ENCODE data around the gene SUGCT. TPM values are rescaled to one million over a fixed set of nuclear protein-coding genes. Genes with fewer than 3 reads are reported as not detected.

Gene SUGCT
- total RNA-seq, 6 donors from 2014 or later = 1.4 to 3.1 (median 1.7) TPM; not detected in 1

GRCh38 chr7:40332516-40332915, 197.7 kb downstream of the SUGCT start:
- Histone ChIP-seq H3K4me1 (no peaks in the 10 kb centered on the region), H3K36me3 (no peaks in the 10 kb centered on the region), H3K27me3 (no peaks in the 10 kb centered on the region), H3K4me3 (no peak overlapping the region), H3K9me3 (no peaks in the 10 kb centered on the region), H3K27ac (no peak overlapping the region)
- ATAC-seq (ENCODE audit: low FRiP score in 2 of 2) (no peak), DNase-seq (no peak)
- no peak for TF ChIP-seq POLR2A (IDR thresholded peaks at IDR 0.05)
- no peak for TF ChIP-seq EP300 (IDR thresholded peaks at IDR 0.05)
- no peak for TF ChIP-seq POLR2AphosphoS5 (IDR thresholded peaks at IDR 0.05)
- no peak for TF ChIP-seq CTCF (IDR thresholded peaks at IDR 0.05)

GRCh38 chr7:40341836-40342235, 207.0 kb downstream of the SUGCT start:
- Histone ChIP-seq H3K9me3 (no peaks in the 10 kb centered on the region), H3K27me3 (no peaks in the 10 kb centered on the region), H3K4me1 (no peaks in the 10 kb centered on the region), H3K4me3 (no peak overlapping the region), H3K36me3 (no peaks in the 10 kb centered on the region), H3K27ac (no peak overlapping the region)
- no peak for ATAC-seq (ENCODE audit: low FRiP score in 2 of 2)
- DNase-seq = no peak
- TF ChIP-seq CTCF (IDR thresholded peaks at IDR 0.05) (no peak), POLR2AphosphoS5 (IDR thresholded peaks at IDR 0.05) (no peak), POLR2A (IDR thresholded peaks at IDR 0.05) (no peak), EP300 (IDR thresholded peaks at IDR 0.05) (no peak)

- 86 to 91% methylated on average over 5 of the region's 5 CpGs for WGBS, 2 donors
- DNase-seq (no peak), ATAC-seq (ENCODE audit: low FRiP score in 2 of 2) (no peak)
- no peak overlapping the region for H3K4me3 ChIP-seq
- H3K4me1 ChIP-seq = no peaks in the 10 kb centered on the region
- H3K36me3 ChIP-seq = no peaks in the 10 kb centered on the region
- H3K27ac ChIP-seq = no peak overlapping the region
- no peaks in the 10 kb centered on the region for H3K9me3 ChIP-seq
- no peak for TF ChIP-seq POLR2A (IDR thresholded peaks at IDR 0.05)
- no peak for TF ChIP-seq CTCF (IDR thresholded peaks at IDR 0.05)
- TF ChIP-seq EP300 (IDR thresholded peaks at IDR 0.05) = no peak
- no peak for TF ChIP-seq POLR2AphosphoS5 (IDR thresholded peaks at IDR 0.05)
- H3K27me3 ChIP-seq = no peaks in the 10 kb centered on the region
These were observed 211.7 kb downstream of the SUGCT start for GRCh38 chr7:40346554-40346953.

GRCh38 chr7:40348126-40348728, 213.4 kb downstream of the SUGCT start:
- no peak overlapping the region for H3K27ac ChIP-seq
- no peak for ATAC-seq (ENCODE audit: low FRiP score in 2 of 2)
- no peaks in the 10 kb centered on the region for H3K4me1 ChIP-seq
- no peak overlapping the region for H3K4me3 ChIP-seq
- DNase-seq = no peak
- no peaks in the 10 kb centered on the region for H3K9me3 ChIP-seq
- no peaks in the 10 kb centered on the region for H3K27me3 ChIP-seq
- no peak for TF ChIP-seq EP300 (IDR thresholded peaks at IDR 0.05)
- H3K36me3 ChIP-seq = no peaks in the 10 kb centered on the region
- WGBS, 2 donors = 85 to 94% methylated on average over 6 to 7 of the region's 7 CpGs

GRCh38 chr7:40350100-40350499, 215.3 kb downstream of the SUGCT start:
- TF ChIP-seq POLR2A (IDR thresholded peaks at IDR 0.05) (no peak), POLR2AphosphoS5 (IDR thresholded peaks at IDR 0.05) (no peak), CTCF (IDR thresholded peaks at IDR 0.05) (no peak), EP300 (IDR thresholded peaks at IDR 0.05) (no peak)
- Histone ChIP-seq H3K36me3 (no peaks in the 10 kb centered on the region), H3K9me3 (no peaks in the 10 kb centered on the region), H3K27me3 (no peaks in the 10 kb centered on the region), H3K4me3 (no peak overlapping the region), H3K27ac (no peak overlapping the region), H3K4me1 (no peaks in the 10 kb centered on the region)
- 96 to 97% methylated on average over 4 of the region's 4 CpGs for whole genome bisulfite sequencing, 2 donors
- ATAC-seq (ENCODE audit: low FRiP score in 2 of 2) (no peak), DNase-seq (no peak)
